T1000 (cell line): ENCODE measurements around the gene CYP4F8.
"Not testable (repeated sequence)": the region's sequence is repeated elsewhere in the genome, so short reads cannot be mapped to it uniquely, and the experiment has no call there.

Experiments
- DNase-seq: peaks from one replicate; lab custom pipeline; 2025; ENCODE audit warnings: mixed read lengths; lab: John Stamatoyannopoulos, UW

CYP4F8 gene

GRCh38 chr19:15614507-15615379 lies at the start of gene CYP4F8:
CYP4F8 (plus strand) TSS chr19:15615218; CDS start chr19:15615617, 399 bp downstream.
- DNase-seq = no peak

GRCh38 chr19:15570420-15570819 lies 44.6 kb upstream of the CYP4F8 start:
- no peak for DNase-seq

- DNase-seq = no peak
Measured at GRCh38 chr19:15575406-15575805, 39.6 kb upstream of the CYP4F8 start.

GRCh38 chr19:15576526-15577156 lies 38.4 kb upstream of the CYP4F8 start:
- no peak for DNase-seq

- no peak for DNase-seq
Measured at GRCh38 chr19:15577184-15577771, 37.7 kb upstream of the CYP4F8 start.

GRCh38 chr19:15583346-15583745 lies 31.7 kb upstream of the CYP4F8 start:
- no peak for DNase-seq

- no peak for DNase-seq
Measured at GRCh38 chr19:15584095-15584494, 30.9 kb upstream of the CYP4F8 start.

GRCh38 chr19:15584541-15585115 lies 30.4 kb upstream of the CYP4F8 start:
- no peak for DNase-seq

GRCh38 chr19:15587663-15588062 lies 27.4 kb upstream of the CYP4F8 start:
- no peak for DNase-seq

GRCh38 chr19:15588265-15588664 lies 26.8 kb upstream of the CYP4F8 start:
- no peak for DNase-seq

GRCh38 chr19:15589760-15590451 lies 25.1 kb upstream of the CYP4F8 start:
- no peak for DNase-seq

- DNase-seq = no peak
Measured at GRCh38 chr19:15591796-15592195, 23.2 kb upstream of the CYP4F8 start.

GRCh38 chr19:15592506-15592905 lies 22.5 kb upstream of the CYP4F8 start:
- DNase-seq = not testable (repeated sequence)

- not testable (repeated sequence) for DNase-seq
Measured at GRCh38 chr19:15593766-15594165, 21.3 kb upstream of the CYP4F8 start.

- DNase-seq = no peak
Measured at GRCh38 chr19:15595069-15595468, 19.9 kb upstream of the CYP4F8 start.

GRCh38 chr19:15607978-15608925 lies 6.8 kb upstream of the CYP4F8 start:
- DNase-seq = not testable (repeated sequence)

- DNase-seq = no peak
Measured at GRCh38 chr19:15609261-15609660, 5.8 kb upstream of the CYP4F8 start.

- DNase-seq = no peak
Measured at GRCh38 chr19:15612342-15612741, 2.7 kb upstream of the CYP4F8 start.

- DNase-seq = no peak
Measured at GRCh38 chr19:15613338-15613737, 1.7 kb upstream of the CYP4F8 start.

GRCh38 chr19:15615526-15615925 lies 508 bp downstream of the CYP4F8 start:
- no peak for DNase-seq

- DNase-seq = no peak
Measured at GRCh38 chr19:15616183-15616582, 1.2 kb downstream of the CYP4F8 start.
